RWPE2 (cell line): ENCODE measurements around the gene DLL4.

Experiments
- ATAC-seq: fragments of 200-7000 bp; cut with Tn5 transposase; 3 replicates; pipeline ENCODE4 v1.9.1; 2021; ENCODE audit warnings: low read depth
- DNase-seq: peaks from one replicate; pipeline ENCODE4 v3.0.0-alpha.2; 2020; ENCODE audit warnings: low spot score
- H3K27ac ChIP-seq: fragments of 450-650 bp; 2 replicates; pipeline ENCODE4 v1.5.1; 2017; ENCODE audit warnings: mild to moderate bottlenecking; ENCODE audit not compliant: poor library complexity, severe bottlenecking
- H3K27me3 ChIP-seq: fragments of 250-450 bp; sonication (Bioruptor Pico); 2 replicates; pipeline ENCODE4 v1.5.1; 2021; ENCODE audit warnings: mild to moderate bottlenecking, moderate library complexity; ENCODE audit not compliant: insufficient read depth, poor library complexity, severe bottlenecking
- H3K36me3 ChIP-seq: fragments of 250-450 bp; sonication (Bioruptor Pico); 2 replicates; pipeline ENCODE4 v1.5.1; 2020; ENCODE audit warnings: low read depth, mild to moderate bottlenecking, moderate library complexity
- H3K4me1 ChIP-seq: fragments of 250-450 bp; sonication (Bioruptor Pico); 2 replicates; pipeline ENCODE4 v1.5.1; 2021; ENCODE audit warnings: mild to moderate bottlenecking, moderate library complexity; ENCODE audit not compliant: insufficient read depth, poor library complexity, severe bottlenecking
- H3K4me3 ChIP-seq: fragments of 250-450 bp; sonication (Bioruptor Pico); 2 replicates; pipeline ENCODE4 v1.5.1; 2021; ENCODE audit warnings: mild to moderate bottlenecking, moderate library complexity; ENCODE audit not compliant: severe bottlenecking
- H3K9me3 ChIP-seq: fragments of 250-450 bp; sonication (Bioruptor Pico); 2 replicates; pipeline ENCODE4 v1.5.1; 2021; ENCODE audit warnings: mild to moderate bottlenecking, moderate library complexity; ENCODE audit not compliant: severe bottlenecking
- TF ChIP-seq, protein P1 (sequence below): fragments of 450-650 bp; IDR thresholded peaks from one replicate; pipeline ENCODE4 v1.5.1; 2017; ENCODE audit warnings: mild to moderate bottlenecking, moderate library complexity; ENCODE audit not compliant: poor library complexity, severe bottlenecking

The DLL4 gene

DNA sequence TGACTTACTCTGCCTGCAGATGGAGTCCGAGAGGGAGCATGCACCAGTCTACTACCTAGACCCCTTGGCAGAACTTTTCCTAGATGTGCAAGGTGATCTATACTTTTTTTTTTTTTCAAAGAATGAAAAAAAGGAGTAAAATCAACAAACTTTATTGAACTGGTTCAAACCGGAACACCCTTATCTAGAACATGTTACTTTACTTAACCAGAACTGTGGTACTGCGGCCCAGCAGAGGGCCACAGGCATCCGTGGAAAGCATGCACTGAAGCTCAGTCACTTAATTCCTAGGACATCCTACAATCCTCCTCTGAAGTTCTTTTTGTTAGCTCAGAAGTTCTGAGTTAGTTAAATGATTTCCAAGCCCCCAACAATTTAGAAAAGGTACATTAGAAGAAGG is 45.7 kb downstream of the DLL4 start:
- TF ChIP-seq, protein P1, sequence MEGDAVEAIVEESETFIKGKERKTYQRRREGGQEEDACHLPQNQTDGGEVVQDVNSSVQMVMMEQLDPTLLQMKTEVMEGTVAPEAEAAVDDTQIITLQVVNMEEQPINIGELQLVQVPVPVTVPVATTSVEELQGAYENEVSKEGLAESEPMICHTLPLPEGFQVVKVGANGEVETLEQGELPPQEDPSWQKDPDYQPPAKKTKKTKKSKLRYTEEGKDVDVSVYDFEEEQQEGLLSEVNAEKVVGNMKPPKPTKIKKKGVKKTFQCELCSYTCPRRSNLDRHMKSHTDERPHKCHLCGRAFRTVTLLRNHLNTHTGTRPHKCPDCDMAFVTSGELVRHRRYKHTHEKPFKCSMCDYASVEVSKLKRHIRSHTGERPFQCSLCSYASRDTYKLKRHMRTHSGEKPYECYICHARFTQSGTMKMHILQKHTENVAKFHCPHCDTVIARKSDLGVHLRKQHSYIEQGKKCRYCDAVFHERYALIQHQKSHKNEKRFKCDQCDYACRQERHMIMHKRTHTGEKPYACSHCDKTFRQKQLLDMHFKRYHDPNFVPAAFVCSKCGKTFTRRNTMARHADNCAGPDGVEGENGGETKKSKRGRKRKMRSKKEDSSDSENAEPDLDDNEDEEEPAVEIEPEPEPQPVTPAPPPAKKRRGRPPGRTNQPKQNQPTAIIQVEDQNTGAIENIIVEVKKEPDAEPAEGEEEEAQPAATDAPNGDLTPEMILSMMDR: no peak

DNA sequence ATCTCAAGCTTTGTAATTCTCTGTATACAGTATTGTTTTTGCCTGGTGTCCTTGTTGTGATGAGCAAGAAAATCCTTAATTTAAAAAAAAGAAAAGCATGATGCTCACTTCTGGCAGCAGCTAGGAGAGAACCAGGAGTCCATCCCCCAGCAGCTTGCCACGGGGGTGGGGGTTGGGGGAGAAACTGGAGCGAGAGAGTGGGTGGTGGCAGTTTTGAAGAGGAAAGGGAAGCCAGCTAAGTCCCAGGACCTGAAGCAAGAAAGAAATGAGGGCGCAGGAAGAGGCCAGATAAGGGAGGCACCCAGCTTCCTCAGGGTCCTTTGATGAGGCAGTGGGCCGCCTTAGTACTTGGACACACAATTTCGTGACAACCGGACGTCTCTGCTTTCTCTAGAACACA is 47.7 kb downstream of the DLL4 start:
- no peak for ATAC-seq
- Histone ChIP-seq H3K4me3 (no peak overlapping the region), H3K36me3 (peaks cover 56% of the 10 kb centered on the region), H3K27ac (no peak overlapping the region), H3K4me1 (no peaks in the 10 kb centered on the region), H3K9me3 (no peaks in the 10 kb centered on the region), H3K27me3 (no peaks in the 10 kb centered on the region)
- TF ChIP-seq, protein P1: no peak
- DNase-seq: no peak

More for the DNA sequence above, 45.7 kb downstream of the DLL4 start:
- no peak for ATAC-seq
- Histone ChIP-seq H3K27ac (no peak overlapping the region), H3K36me3 (peaks cover 38% of the 10 kb centered on the region), H3K27me3 (no peaks in the 10 kb centered on the region), H3K4me1 (no peaks in the 10 kb centered on the region), H3K4me3 (no peak overlapping the region), H3K9me3 (no peaks in the 10 kb centered on the region)
- DNase-seq: no peak

- Histone ChIP-seq H3K27me3 (no peaks in the 10 kb centered on the region), H3K4me1 (no peaks in the 10 kb centered on the region), H3K27ac (no peak overlapping the region), H3K4me3 (no peak overlapping the region), H3K36me3 (peaks cover 69% of the 10 kb centered on the region), H3K9me3 (no peaks in the 10 kb centered on the region)
- ATAC-seq (no peak), DNase-seq (no peak)
- TF ChIP-seq, protein P1: no peak
Measured at GRCh38 chr15:40978141-40978540, 49.0 kb downstream of the DLL4 start.

DNA sequence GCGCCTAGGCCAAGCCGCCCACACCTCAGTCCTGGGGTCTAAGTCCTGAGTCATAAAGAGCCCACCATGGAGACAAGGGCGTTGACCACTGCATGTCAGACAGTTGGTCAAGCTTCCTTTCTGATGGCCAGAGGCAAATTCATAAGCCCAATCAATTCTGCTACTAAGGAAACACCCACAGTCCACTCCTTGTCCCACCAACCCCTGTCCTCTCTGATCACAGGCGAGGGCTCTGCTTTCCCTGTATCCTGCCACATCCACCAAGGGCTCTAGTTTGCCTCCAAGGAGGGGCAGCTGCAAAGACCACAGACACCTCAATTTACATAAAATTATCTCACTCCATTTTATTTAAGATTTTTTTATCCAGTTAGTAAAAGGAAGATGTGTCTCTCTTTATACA is 49.4 kb downstream of the DLL4 start:
- Histone ChIP-seq H3K9me3 (no peaks in the 10 kb centered on the region), H3K27me3 (no peaks in the 10 kb centered on the region), H3K4me1 (no peaks in the 10 kb centered on the region), H3K36me3 (peaks cover 74% of the 10 kb centered on the region), H3K4me3 (no peak overlapping the region), H3K27ac (no peak overlapping the region)
- DNase-seq (no peak), ATAC-seq (no peak)
- TF ChIP-seq, protein P1: no peak

GRCh38 chr15:40981186-40981585 is 52.0 kb downstream of the DLL4 start:
- Histone ChIP-seq H3K4me3 (no peak overlapping the region), H3K27ac (no peak overlapping the region), H3K27me3 (no peaks in the 10 kb centered on the region), H3K4me1 (no peaks in the 10 kb centered on the region), H3K9me3 (no peaks in the 10 kb centered on the region), H3K36me3 (peaks cover 96% of the 10 kb centered on the region)
- no peak for ATAC-seq
- DNase-seq: no peak
- TF ChIP-seq, protein P1: no peak
